Kasumi-1 (cell line): Measurements from ENCODE around the gene USP21.
A peak's percentile ranks its signal among the peaks of the same experiment; 100 is the strongest.

Experiments
- DNase-seq, 2 experiments: peaks; one replicate each; lab custom pipeline; 2025; lab: John Stamatoyannopoulos, UW

The USP21 gene

DNA sequence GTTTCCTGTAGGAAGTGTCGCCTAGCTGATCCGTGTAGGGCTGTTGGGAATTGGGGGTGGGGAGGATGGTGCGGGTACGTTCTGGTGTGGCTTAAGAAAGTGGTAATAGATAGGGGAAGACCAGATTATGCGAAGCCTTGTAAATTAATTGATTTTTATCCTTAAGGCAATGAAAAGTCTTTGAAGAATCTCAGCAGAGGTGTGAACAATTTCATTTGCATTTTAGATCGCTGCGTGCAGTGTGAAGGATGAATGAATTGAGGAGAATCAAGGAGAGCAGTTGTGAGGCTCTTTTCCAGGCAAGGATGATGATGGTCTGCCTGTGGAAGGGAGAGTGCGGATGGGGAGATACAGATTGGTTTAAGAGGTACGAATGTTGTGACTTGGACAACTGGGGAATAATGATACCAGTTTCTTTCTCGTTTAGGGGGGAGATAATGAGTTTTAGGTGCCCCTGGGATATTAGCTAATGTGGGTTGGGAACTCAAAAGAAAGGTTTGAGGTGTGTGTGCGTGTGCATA, 26.0 kb upstream of the USP21 start:
- DNase-seq, result no peak

GRCh38 chr1:161137881-161138280, 21.4 kb upstream of the USP21 start:
- no peak for DNase-seq

DNA sequence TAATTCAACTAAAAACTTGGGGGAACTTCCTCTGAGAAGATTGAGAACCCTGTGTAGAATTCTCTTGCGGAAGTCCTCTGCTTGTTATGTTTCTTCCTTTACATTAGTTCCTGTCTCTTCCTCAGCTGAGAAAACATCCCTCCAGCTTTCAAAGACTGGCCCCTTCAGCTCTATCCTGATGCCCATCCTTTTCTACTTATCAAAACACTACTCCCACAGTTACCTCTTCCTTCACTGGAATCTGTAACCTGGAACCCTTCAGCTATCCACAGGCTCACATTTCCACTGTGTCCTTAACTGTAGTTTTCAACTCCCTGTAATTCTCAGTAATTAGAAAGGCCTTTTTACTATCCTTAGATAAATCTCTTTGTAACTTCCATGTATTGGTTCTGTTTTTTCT, 20.9 kb upstream of the USP21 start:
- no peak for DNase-seq

DNA sequence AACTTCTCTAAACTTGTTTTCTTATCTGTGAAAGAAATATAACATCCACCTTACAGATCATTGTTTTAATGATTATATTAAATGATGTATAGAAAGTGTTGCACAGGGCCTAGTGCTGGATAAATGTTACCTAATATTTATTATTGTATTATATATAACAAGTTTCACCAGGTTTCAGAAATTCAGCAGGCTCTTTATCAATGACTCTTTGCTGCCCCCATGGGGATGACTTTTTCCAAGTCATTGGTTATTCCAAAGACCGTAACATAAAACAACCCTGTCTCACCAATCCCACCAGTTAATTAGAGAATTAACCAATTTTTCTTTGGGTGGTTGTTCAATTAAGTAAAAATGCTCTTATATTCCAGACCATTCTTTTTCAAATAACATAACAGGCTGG, 19.5 kb upstream of the USP21 start:
- DNase-seq, result peak; percentile 60 to 66

DNA sequence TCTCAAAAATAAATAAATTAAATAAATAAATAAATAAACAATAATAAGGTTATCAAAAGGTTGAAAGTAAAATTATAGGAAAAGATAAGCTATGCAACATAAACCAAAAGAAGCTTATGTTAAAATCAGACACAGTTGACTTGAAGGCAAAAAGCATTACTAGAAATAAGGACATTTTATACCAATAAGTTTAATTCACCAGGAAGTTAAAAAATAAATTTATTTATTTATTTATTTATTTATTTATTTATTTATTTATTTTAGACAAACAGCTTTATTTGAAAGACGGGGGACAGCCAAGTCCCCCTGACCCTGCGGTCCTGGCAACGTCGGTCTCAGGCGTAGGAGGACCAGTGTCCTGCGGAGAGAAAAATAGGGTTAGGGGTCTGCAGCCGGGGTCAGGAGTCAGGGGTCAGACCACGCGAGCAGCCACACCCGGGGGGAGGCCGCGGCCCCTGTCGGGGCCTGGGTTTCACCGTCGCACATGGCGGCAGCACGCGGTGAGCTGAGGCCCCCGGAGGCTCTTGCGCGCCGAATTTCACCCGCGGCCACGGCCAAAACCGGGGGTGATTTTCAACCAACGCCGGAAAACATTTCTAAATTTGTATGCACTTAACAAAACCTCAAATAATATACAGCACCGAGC, 18.4 kb upstream of the USP21 start:
- DNase-seq, result no peak

DNA sequence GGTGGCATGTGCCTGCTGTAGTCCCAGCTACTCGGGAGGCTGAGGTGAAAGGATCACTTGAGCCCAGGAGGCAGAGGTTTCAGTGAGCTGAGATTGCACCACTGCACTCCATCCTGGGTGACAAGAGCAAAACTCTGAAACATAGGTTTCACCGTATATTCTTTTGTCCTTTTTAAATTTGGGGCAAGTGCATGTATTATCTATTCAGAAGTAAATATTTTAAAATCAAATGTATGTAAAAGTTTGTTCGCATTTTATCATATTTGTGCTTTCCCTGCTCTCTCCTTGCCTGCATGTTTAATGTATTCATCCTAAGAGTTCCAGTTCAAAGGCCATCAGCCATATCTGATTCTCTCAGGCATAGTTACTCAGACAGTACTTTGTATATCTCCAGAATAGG, 13.5 kb upstream of the USP21 start:
- no peak for DNase-seq

GRCh38 chr1:161153176-161153575, 6.1 kb upstream of the USP21 start:
- no peak for DNase-seq

- DNase-seq, result peak; percentile 90 to 94
Observed at GRCh38 chr1:161153682-161154337, 5.5 kb upstream of the USP21 start, which contains the start of gene UFC1. UFC1 (plus strand) TSS chr1:161153978; CDS start chr1:161153998, 20 bp downstream.

- DNase-seq, result no peak
Observed at GRCh38 chr1:161157867-161158266, 1.4 kb upstream of the USP21 start.

DNA sequence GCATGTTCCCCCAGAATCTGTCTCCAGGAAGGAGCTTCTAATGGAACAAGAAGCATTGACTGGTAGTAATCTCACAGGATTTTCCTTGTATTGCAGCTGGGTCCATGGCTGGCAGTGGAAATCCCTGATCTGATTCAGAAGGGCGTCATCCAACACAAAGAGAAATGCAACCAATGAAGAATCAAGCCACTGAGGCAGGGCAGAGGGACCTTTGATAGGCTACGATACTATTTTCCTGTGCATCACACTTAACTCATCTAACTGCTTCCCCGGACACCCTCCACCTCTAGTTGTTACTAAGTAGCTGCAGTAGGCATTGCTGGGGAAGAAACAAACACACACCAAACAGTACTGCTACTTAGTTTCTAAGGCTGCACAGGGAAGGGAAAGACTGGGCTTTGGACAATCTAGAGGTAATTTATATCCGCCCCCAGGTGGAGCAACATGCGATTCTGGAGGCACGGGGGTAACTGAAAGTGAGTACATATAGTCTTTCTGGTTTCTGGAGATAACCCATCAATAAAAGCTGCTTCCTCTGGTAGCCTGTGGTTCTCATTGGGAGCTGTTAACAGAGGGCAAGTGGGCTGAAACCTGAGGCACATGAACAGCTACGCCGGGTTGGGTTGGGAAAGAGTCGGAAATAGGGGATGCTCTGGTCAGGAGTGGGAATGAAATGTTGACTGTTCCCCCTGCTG, 837 bp upstream of the USP21 start:
- DNase-seq, result no peak

DNA sequence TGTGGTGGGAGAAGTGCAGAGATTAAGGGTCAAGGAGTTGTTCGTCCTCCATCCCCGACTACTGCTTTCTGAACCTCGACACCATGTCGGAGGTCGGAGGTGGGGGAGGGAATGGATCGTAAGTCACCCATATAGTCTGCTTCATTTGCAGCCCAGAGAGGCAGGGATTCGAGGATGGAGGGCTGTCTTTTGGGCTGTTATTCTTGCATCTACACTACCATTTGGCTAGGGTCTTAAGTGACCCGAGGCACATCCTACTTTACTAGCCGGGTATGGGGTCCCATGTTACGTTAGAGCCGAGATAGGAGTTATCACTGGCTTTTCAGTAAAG, 578 bp downstream of the USP21 start:
- no peak for DNase-seq

- no peak for DNase-seq
Observed at GRCh38 chr1:161160671-161161145, 1.4 kb downstream of the USP21 start.

- no peak for DNase-seq
Observed at GRCh38 chr1:161161652-161162051, 2.4 kb downstream of the USP21 start.

DNA sequence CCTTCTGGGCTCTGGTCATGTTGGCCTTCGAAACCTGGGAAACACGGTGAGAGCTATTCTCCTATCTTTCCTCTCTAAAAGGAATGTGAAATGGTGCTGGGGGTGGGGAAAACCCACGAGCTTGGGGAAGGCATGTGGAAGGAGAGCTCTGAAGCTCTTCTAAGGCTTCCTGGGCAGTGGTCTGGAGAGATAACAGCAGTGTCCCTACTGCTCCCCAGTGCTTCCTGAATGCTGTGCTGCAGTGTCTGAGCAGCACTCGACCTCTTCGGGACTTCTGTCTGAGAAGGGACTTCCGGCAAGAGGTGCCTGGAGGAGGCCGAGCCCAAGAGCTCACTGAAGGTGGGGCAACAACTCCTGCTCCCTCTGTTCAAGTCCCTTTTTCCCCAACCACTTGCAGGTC, 2.8 kb downstream of the USP21 start:
- no peak for DNase-seq

GRCh38 chr1:161162806-161163205, 3.5 kb downstream of the USP21 start:
- no peak for DNase-seq

GRCh38 chr1:161163793-161164192, 4.5 kb downstream of the USP21 start:
- no peak for DNase-seq

- DNase-seq, result no peak
Observed at GRCh38 chr1:161164901-161165610, 5.8 kb downstream of the USP21 start.

DNA sequence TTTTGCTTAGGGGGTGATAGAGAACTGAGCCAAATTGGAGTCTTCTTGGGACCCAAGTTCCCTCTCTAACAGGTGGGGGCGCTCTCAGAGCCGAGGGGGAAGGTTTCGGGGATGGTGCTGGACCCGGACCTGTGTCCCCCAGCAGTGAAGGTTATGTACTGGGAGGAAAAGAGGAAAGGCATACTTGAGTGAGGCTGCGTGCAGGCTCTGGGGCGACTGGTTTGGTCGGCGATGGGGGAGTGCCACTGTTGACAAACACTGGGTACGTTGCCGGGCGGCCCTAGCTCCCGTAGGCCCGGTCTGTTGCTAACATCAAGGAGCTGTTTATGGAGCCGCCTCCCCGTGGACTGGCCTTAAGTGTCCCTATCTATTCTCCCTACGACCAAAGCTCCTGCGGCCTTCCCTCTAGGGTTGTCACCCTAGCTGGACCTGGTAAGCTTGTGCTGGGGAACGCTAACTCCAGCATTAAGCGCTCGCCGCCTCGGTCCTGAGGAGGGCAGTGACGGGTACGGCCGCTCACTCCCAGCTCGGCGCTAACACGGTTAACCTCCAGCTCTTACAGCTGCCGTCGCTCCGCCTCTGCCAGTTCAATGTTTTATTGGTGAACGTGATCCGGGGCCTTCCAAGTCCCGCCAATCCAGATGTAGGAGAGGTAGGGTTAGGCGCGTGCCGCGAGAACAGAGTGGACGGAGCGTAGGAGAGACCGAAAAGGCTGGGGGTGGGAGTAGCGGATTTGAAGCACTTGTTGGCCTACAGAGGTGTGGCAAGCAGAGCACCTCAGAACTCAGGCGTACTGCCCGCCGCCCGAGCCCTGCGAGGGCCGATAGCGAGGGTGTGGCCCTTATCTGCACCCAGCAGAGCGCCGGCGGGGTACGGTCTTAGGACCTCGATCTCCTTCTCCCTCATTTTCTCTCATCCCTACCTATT, 6.7 kb downstream of the USP21 start, which contains the start of gene PPOX:
Gene PPOX (plus strand): TSS at position 685 of the 927 bp plus-strand sequence. CDS start 422 bp downstream, outside the sequence.
- peak; percentile 99 for DNase-seq

DNA sequence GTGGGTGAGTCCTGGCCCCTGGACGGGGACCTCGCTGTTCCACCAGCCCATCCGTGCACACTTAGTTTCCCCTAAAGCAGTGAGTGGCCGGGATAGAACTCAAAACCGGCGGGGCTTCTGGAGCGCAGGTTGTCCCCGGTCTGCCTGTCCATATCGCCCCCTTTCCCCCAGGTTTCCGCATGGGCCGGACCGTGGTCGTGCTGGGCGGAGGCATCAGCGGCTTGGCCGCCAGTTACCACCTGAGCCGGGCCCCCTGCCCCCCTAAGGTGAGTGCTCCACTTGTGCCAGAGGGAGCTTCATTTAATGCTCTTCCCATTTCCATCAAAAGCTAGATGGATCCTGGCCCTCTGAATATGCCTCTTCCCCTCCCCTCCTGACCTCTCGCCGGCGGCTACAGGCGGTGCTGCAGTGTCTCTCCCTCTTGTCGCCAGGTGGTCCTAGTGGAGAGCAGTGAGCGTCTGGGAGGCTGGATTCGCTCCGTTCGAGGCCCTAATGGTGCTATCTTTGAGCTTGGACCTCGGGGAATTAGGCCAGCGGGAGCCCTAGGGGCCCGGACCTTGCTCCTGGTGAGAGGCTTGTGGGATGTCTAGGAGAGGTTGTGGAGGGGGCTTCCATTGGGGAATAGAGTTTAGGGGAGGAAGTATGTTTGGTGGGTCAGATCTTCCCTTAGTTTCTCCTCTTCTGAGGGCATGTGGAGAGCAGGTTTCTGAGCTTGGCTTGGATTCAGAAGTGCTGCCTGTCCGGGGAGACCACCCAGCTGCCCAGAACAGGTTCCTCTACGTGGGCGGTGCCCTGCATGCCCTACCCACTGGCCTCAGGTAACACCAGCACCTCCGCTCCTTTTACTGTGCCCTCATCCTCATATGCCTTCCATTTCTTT, 7.6 kb downstream of the USP21 start:
- DNase-seq, result peak; percentile 21 to 48

- DNase-seq, result no peak
Observed at GRCh38 chr1:161168906-161169305, 9.6 kb downstream of the USP21 start.
